Caco-2 (cell line): ENCODE results near the gene OCEL1. TPM values are rescaled to one million over a fixed set of nuclear protein-coding genes. Genes with fewer than 3 reads are reported as not detected.
A peak's percentile ranks its signal among the peaks of the same experiment; 100 is the strongest.

Source experiments
- BruUV-seq: library from RNA; stranded (reverse); fragments of 400-500 nt; replicated peaks from 2 replicates; lab custom pipeline; 2021; lab: Mats Ljungman, UMichigan
- CTCF ChIA-PET: fragments of 300-600 bp; sonication (Branson Sonifier 250); formaldehyde crosslinking; loops from one replicate; lab custom pipeline; 2022; ENCODE audit warnings: antibody characterized with exemption; lab: Charles Lee
- POLR2A ChIA-PET: fragments of 300-600 bp; sonication (Branson Sonifier 250); formaldehyde crosslinking; loops from one replicate; lab custom pipeline; 2022; ENCODE audit warnings: antibody characterized with exemption; lab: Charles Lee
- DNase-seq, 2 experiments: peaks; one replicate each; pipeline versions ENCODE4 v3.0.0 to v3.0.0-alpha.2; 2020 to 2022
- H3K27me3 ChIP-seq: replicated peaks from 2 replicates; pipeline ENCODE4 v1.6.0; 2011; ENCODE audit warnings: low read length; ENCODE audit not compliant: control insufficient read depth, insufficient read depth
- H3K36me3 ChIP-seq: 2 replicates; pipeline ENCODE4 v1.5.1; 2011; ENCODE audit warnings: low read length; ENCODE audit not compliant: control insufficient read depth, insufficient read depth
- H3K4me1 ChIP-seq: fragments of 250-450 bp; sonication (Bioruptor Pico); 2 replicates; pipeline ENCODE4 v1.5.1; 2020; ENCODE audit warnings: mild to moderate bottlenecking
- H3K4me3 ChIP-seq: 2 replicates; pipeline ENCODE4 v1.5.1; 2011; ENCODE audit warnings: low read depth, mild to moderate bottlenecking, control low read depth, low read length
- H3K9me3 ChIP-seq: fragments of 250-450 bp; sonication (Bioruptor Pico); 2 replicates; pipeline ENCODE4 v1.5.1; 2020; ENCODE audit warnings: mild to moderate bottlenecking, moderate library complexity
- H3K27ac Mint-ChIP-seq: one replicate; pipeline ENCODE4 v1.8.0; 2022; ENCODE audit warnings: mixed read lengths; ENCODE audit not compliant: unreplicated experiment
- H3K27me3 Mint-ChIP-seq: one replicate; pipeline ENCODE4 v1.8.0; 2022; ENCODE audit warnings: mixed read lengths; ENCODE audit not compliant: insufficient read depth, unreplicated experiment
- H3K36me3 Mint-ChIP-seq: one replicate; pipeline ENCODE4 v1.8.0; 2022; ENCODE audit warnings: mild to moderate bottlenecking, mixed read lengths; ENCODE audit not compliant: insufficient read depth, unreplicated experiment
- H3K4me1 Mint-ChIP-seq: one replicate; pipeline ENCODE4 v1.8.0; 2022; ENCODE audit warnings: low read depth, mixed read lengths; ENCODE audit not compliant: unreplicated experiment
- H3K4me3 Mint-ChIP-seq: one replicate; pipeline ENCODE4 v1.8.0; 2022; ENCODE audit warnings: mild to moderate bottlenecking, moderate library complexity, mixed read lengths; ENCODE audit not compliant: unreplicated experiment
- H3K9me3 Mint-ChIP-seq: one replicate; pipeline ENCODE4 v1.8.0; 2022; ENCODE audit warnings: mixed read lengths; ENCODE audit not compliant: unreplicated experiment
- intact Hi-C: fragments of 100-400 bp; cut with micrococcal nuclease; formaldehyde crosslinking; loops from one replicate; pipeline ENCODE4 v1.10.0; 2022; ENCODE audit not compliant: unreplicated experiment
- total RNA-seq: library from RNA; stranded (reverse); gene quantifications from 2 replicates; pipeline ENCODE4 v1.2.3, GENCODE V29; 2022
- TF ChIP-seq, protein P1 (sequence below), 2 experiments: fragments of 200-600 bp in 1 of 2; IDR thresholded peaks; 1 replicate in 1 of 2; 2 replicates in 1 of 2; pipeline versions ENCODE4 v1.5.1 to v1.8.0; 2011 to 2022; ENCODE audit warnings: antibody characterized with exemption in 1 of 2, control low read depth in 1 of 2, inconsistent platforms in 1 of 2, low read depth in 1 of 2, low read length in 1 of 2, mild to moderate bottlenecking in 1 of 2, moderate library complexity in 1 of 2; ENCODE audit not compliant: insufficient read depth in 1 of 2, severe bottlenecking in 1 of 2, unreplicated experiment in 1 of 2

OCEL1 gene
- total RNA-seq, 1 experiment from 2014 or later, result 14.9 TPM

DNA sequence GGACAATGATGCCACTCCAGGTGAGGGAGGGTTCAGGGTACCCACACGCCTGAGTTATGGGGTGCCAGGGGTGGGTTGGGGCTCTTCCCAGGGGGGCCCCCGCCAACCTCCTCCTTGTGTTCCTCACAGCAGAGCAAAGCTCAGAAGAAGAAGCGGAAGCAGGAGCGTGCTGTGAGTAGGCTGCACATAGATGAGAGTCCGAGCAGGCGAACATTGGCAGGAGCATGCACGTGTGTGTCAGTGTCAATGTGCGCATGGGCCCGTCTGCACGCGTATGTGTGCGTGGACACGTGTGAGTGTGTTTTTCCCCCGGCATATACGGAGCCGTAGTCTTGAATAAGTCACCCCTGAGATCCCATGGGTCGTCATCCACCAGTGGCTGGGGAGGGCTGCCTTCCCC is 23.3 kb upstream of the OCEL1 start:
- TF ChIP-seq, protein P1, sequence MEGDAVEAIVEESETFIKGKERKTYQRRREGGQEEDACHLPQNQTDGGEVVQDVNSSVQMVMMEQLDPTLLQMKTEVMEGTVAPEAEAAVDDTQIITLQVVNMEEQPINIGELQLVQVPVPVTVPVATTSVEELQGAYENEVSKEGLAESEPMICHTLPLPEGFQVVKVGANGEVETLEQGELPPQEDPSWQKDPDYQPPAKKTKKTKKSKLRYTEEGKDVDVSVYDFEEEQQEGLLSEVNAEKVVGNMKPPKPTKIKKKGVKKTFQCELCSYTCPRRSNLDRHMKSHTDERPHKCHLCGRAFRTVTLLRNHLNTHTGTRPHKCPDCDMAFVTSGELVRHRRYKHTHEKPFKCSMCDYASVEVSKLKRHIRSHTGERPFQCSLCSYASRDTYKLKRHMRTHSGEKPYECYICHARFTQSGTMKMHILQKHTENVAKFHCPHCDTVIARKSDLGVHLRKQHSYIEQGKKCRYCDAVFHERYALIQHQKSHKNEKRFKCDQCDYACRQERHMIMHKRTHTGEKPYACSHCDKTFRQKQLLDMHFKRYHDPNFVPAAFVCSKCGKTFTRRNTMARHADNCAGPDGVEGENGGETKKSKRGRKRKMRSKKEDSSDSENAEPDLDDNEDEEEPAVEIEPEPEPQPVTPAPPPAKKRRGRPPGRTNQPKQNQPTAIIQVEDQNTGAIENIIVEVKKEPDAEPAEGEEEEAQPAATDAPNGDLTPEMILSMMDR (IDR thresholded peaks at IDR 0.05; ENCODE audit: insufficient read depth in 1 of 2, low read depth in 1 of 2, low read length in 1 of 2, severe bottlenecking in 1 of 2, unreplicated experiment in 1 of 2), result no peak
- ChIA-PET POLR2A (no interaction called here), CTCF (interaction anchor here (0.7 kb wide), 1 partner anchor 9 kb away, joined by 3 read pairs; no protein-coding TSS in a partner anchor)
- no peak overlapping the region for H3K4me3 ChIP-seq
- H3K27me3 ChIP-seq, result no peaks in the 10 kb centered on the region
- no peaks in the 10 kb centered on the region for H3K4me1 ChIP-seq
- H3K27ac Mint-ChIP-seq, result no peak overlapping the region
- no peak for DNase-seq
- intact Hi-C loops, result no loop called here
- no peaks in the 10 kb centered on the region for H3K27me3 Mint-ChIP-seq
- no peaks in the 10 kb centered on the region for H3K9me3 Mint-ChIP-seq
- no peak overlapping the region for H3K4me3 Mint-ChIP-seq
- no peaks in the 10 kb centered on the region for H3K36me3 ChIP-seq
- no peaks in the 10 kb centered on the region for H3K9me3 ChIP-seq
- H3K4me1 Mint-ChIP-seq, result no peaks in the 10 kb centered on the region
- peaks cover 36% of the 10 kb centered on the region for H3K36me3 Mint-ChIP-seq
- no TSS peak for BruUV-seq

DNA sequence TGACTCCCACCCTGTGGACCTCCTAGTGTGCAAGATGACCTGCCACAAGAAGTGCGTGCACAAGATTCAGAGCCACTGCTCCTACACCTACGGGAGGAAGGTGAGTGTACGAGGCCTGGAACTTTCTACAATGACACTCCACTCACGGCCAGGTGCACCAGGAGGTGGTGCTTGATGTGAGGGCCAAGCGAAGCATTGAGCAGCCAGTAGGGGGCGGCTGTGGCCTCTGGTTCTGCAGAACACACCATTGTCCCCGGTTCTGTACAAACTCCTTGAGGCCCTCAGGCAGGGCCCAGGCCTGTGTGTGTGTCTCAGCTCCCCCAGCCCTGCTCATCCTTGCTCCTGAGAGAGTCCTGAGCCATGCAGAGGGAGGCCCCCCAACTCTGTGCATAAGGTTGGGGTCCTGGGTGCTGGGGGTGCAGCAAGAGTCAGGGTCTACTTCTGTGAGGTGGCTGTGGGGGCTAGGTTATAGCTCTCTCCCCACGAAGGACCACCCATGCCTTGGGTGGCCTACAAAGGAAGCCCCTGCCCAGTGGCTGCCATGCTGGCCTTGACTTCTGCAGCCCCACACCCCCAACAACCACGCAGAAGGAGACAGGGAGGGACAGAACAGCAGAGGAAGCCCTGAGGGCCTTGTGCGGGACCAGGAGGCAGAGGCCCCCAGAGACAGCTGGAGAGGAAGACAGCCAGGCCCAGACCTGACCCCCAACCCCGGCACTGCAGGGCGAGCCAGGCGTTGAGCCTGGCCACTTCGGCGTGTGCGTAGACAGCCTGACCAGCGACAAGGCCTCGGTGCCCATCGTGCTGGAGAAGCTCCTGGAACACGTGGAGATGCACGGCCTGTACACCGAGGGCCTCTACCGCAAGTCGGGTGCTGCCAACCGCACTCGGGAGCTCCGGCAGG is 20.5 kb upstream of the OCEL1 start:
- no peaks in the 10 kb centered on the region for H3K9me3 ChIP-seq
- no peak overlapping the region for H3K4me3 ChIP-seq
- no peaks in the 10 kb centered on the region for H3K27me3 Mint-ChIP-seq
- H3K4me3 Mint-ChIP-seq, result no peak overlapping the region
- H3K27ac Mint-ChIP-seq, result no peak overlapping the region
- no TSS peak for BruUV-seq
- no peaks in the 10 kb centered on the region for H3K27me3 ChIP-seq
- DNase-seq, result peak; percentile 59 to 73
- no peaks in the 10 kb centered on the region for H3K4me1 Mint-ChIP-seq
- TF ChIP-seq, protein P1 (IDR thresholded peaks at IDR 0.05; ENCODE audit: insufficient read depth in 1 of 2, low read depth in 1 of 2, low read length in 1 of 2, severe bottlenecking in 1 of 2, unreplicated experiment in 1 of 2), result peak; percentile 54 to 86
- H3K36me3 Mint-ChIP-seq, result peaks cover 34% of the 10 kb centered on the region
- H3K9me3 Mint-ChIP-seq, result no peaks in the 10 kb centered on the region
- CTCF ChIA-PET, result interaction anchor here (1.3 kb wide), 1 partner anchor 77 kb away, joined by 6 read pairs; the partner anchor contains the start of gene ANKLE1
- H3K36me3 ChIP-seq, result no peaks in the 10 kb centered on the region
- POLR2A ChIA-PET, result interaction anchor here (0.9 kb wide), 1 partner anchor 10 kb away, joined by 3 read pairs; the partner anchor contains the start of gene USE1
- H3K4me1 ChIP-seq, result no peaks in the 10 kb centered on the region
- intact Hi-C loops, result loop anchor here (1.0 kb wide), 1 partner anchor 77 kb away; no protein-coding TSS in a partner anchor

DNA sequence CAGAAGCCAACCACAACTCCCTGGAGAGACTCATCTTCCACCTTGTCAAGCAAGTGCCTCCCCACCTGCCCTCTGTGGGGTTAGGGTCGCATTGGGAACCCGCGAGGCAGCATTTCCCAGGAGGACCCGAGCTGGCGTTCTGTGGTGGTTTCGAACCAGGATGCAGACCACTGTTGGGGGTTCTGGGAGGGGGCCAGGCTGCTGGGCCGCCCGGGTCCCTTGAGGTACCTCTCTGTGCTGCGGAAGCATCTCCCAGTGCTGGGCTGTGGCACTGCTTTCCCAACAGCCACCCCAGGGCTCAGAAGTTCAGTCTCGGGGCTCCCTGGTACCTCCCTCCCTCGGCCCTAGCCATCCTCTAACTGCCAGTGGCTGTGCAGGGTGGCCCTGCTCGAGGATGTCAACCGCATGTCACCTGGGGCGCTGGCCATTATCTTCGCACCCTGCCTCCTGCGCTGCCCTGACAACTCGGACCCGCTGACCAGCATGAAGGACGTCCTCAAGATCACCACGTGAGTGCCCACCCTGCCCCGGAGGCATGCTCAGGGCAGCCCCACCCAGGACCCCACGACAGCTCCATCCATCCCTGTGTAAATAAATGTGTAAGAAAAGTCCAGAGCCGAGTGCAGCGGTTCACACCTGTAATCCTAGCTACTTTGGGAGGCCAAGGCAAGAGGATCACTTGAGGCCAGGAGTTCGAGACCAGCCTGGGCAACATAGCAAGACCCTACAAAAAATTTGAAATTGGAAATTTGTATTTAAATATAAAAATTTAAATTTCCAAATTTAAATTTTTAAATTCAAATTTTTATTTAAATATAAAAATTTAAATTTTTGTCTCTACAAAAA is 19.1 kb upstream of the OCEL1 start:
- no peak overlapping the region for H3K27ac Mint-ChIP-seq

More for the DNA sequence above, 19.1 kb upstream of the OCEL1 start:
- CTCF ChIA-PET, result no interaction called here
- H3K27me3 Mint-ChIP-seq, result no peaks in the 10 kb centered on the region
- no peaks in the 10 kb centered on the region for H3K9me3 Mint-ChIP-seq
- H3K4me1 Mint-ChIP-seq, result no peaks in the 10 kb centered on the region
- Histone ChIP-seq H3K9me3 (no peaks in the 10 kb centered on the region), H3K4me1 (no peaks in the 10 kb centered on the region), H3K4me3 (no peak overlapping the region), H3K36me3 (peaks cover 1% of the 10 kb centered on the region; the same call in 1 of the 2 replicates), H3K27me3 (no peaks in the 10 kb centered on the region)
- POLR2A ChIA-PET, result interaction anchor here (0.9 kb wide), 1 partner anchor 8 kb away, joined by 3 read pairs; the partner anchor contains the start of gene USE1
- peaks cover 28% of the 10 kb centered on the region for H3K36me3 Mint-ChIP-seq
- H3K4me3 Mint-ChIP-seq, result no peak overlapping the region
- DNase-seq, result no peak
- BruUV-seq, result no TSS peak
- intact Hi-C loops, result no loop called here
- TF ChIP-seq, protein P1 (IDR thresholded peaks at IDR 0.05; ENCODE audit: insufficient read depth in 1 of 2, low read depth in 1 of 2, low read length in 1 of 2, severe bottlenecking in 1 of 2, unreplicated experiment in 1 of 2), result no peak
